Liver (tissue), 3 donors: ENCODE data around the gene BNIP1.

Source experiments
- ATF3 ChIP-seq: IDR thresholded peaks from 2 replicates; pipeline ENCODE4 v1.6.1; 2016; ENCODE audit warnings: antibody characterized with exemption
- CTCF ChIP-seq: fragments of 150-350 bp; IDR thresholded peaks from 2 replicates; pipeline ENCODE4 v1.5.1; 2017; ENCODE audit warnings: improper control_type of control experiment, low read depth, low read length; ENCODE audit not compliant: missing input control
- EGR1 ChIP-seq, 2 donors: IDR thresholded peaks; 2 replicates each; pipeline ENCODE4 v1.6.1; 2016 to 2018; ENCODE audit warnings: antibody characterized with exemption in 2 of 2, low read depth in 2 of 2
- FOXA1 ChIP-seq: IDR thresholded peaks from 2 replicates; pipeline ENCODE4 v1.6.1; 2016; ENCODE audit warnings: antibody characterized with exemption
- FOXA2 ChIP-seq: IDR thresholded peaks from 2 replicates; pipeline ENCODE4 v1.6.1; 2016; ENCODE audit warnings: antibody characterized with exemption
- GABPA ChIP-seq, 2 donors: IDR thresholded peaks in 1 of 2; conservative IDR thresholded peaks in 1 of 2; 2 replicates each; pipeline ENCODE4 v1.6.1; 2016; ENCODE audit warnings: antibody characterized with exemption in 2 of 2, mild to moderate bottlenecking in 1 of 2, moderate library complexity in 1 of 2
- JUND ChIP-seq, 2 donors: IDR thresholded peaks; 2 replicates each; pipeline ENCODE4 v1.6.1; 2016; ENCODE audit warnings: antibody characterized with exemption in 2 of 2
- MAX ChIP-seq: IDR thresholded peaks from 2 replicates; pipeline ENCODE4 v1.6.1; 2016; ENCODE audit warnings: antibody characterized with exemption
- NR2F2 ChIP-seq: IDR thresholded peaks from 2 replicates; pipeline ENCODE4 v1.6.1; 2016; ENCODE audit warnings: antibody characterized with exemption
- RAD21 ChIP-seq, 2 donors: IDR thresholded peaks; 2 replicates each; pipeline ENCODE4 v1.6.1; 2016; ENCODE audit warnings: antibody characterized with exemption in 2 of 2, mild to moderate bottlenecking in 2 of 2
- REST ChIP-seq: IDR thresholded peaks from 2 replicates; pipeline ENCODE4 v1.6.1; 2016; ENCODE audit warnings: antibody characterized with exemption, mild to moderate bottlenecking
- RXRA ChIP-seq, 2 donors: IDR thresholded peaks; 2 replicates each; pipeline ENCODE4 v1.6.1; 2017 to 2018; ENCODE audit warnings: antibody characterized with exemption in 2 of 2, mild to moderate bottlenecking in 1 of 2
- SP1 ChIP-seq: IDR thresholded peaks from 2 replicates; pipeline ENCODE4 v1.6.1; 2018; ENCODE audit warnings: antibody characterized with exemption, mild to moderate bottlenecking
- TAF1 ChIP-seq: conservative IDR thresholded peaks from 2 replicates; pipeline ENCODE4 v1.6.1; 2016; ENCODE audit warnings: antibody characterized with exemption, mild to moderate bottlenecking
- donor health status: healthy.
- donor health status: healthy.

GRCh38 chr5:173139631-173140030 is 4.7 kb upstream of the BNIP1 start:
- TF ChIP-seq CTCF (no peak), ATF3 (no peak), TAF1 (no peak), GABPA (IDR thresholded peaks at IDR 0.05 in 1 of 2, conservative IDR thresholded peaks at IDR 0.05 in 1 of 2) (no peak), NR2F2 (no peak), REST (no peak), RAD21 (IDR thresholded peaks at IDR 0.05) (peak in 1 of 2 donors; percentile 36), JUND (IDR thresholded peaks at IDR 0.05) (no peak), MAX (no peak), RXRA (IDR thresholded peaks at IDR 0.05) (no peak), SP1 (no peak), FOXA1 (no peak), FOXA2 (no peak), EGR1 (IDR thresholded peaks at IDR 0.05; ENCODE audit: low read depth in 2 of 2) (no peak)
